Left forelimb (tissue), 1 donor: ENCODE results near the gene UHMK1.
"Not testable (repeated sequence)": the region's sequence is repeated elsewhere in the genome, so short reads cannot be mapped to it uniquely, and the experiment has no call there.

Source experiments
- DNase-seq: peaks from one replicate; pipeline ENCODE4 v3.0.0-alpha.2; 2018; ENCODE audit warnings: low spot score

The UHMK1 gene, protein sequence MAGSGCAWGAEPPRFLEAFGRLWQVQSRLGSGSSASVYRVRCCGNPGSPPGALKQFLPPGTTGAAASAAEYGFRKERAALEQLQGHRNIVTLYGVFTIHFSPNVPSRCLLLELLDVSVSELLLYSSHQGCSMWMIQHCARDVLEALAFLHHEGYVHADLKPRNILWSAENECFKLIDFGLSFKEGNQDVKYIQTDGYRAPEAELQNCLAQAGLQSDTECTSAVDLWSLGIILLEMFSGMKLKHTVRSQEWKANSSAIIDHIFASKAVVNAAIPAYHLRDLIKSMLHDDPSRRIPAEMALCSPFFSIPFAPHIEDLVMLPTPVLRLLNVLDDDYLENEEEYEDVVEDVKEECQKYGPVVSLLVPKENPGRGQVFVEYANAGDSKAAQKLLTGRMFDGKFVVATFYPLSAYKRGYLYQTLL

GRCh38 chr1:162497723-162498495 is at the start of gene UHMK1:
TSS of gene UHMK1 (plus strand) at chr1:162497818. CDS start at chr1:162498001, 183 bp downstream.
- DNase-seq = peak; percentile 89

GRCh38 chr1:162454361-162454760 is 43.3 kb upstream of the UHMK1 start:
- not testable (repeated sequence) for DNase-seq

- no peak for DNase-seq
Measured at GRCh38 chr1:162456323-162456722, 41.3 kb upstream of the UHMK1 start.

GRCh38 chr1:162458236-162458635 is 39.4 kb upstream of the UHMK1 start:
- DNase-seq = no peak

DNA sequence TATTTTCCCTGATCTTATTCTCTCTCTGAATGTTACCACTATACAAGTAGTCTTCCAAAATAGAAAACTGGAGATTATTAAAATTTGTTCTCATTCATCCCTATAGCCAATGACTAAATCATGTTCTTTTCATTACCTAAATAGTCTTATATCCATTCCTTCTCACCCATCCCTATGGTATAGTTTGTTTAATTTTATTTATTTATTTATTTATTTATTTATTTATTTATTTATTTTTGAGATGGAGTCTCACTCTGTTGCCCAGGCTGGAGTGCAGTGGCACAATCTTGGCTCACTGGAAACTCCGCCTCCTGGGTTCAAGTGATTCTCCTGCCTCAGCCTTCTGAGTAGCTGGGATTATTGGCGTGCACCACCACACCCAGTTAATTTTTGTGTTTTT is 35.2 kb upstream of the UHMK1 start:
- not testable (repeated sequence) for DNase-seq

GRCh38 chr1:162463021-162463420 is 34.6 kb upstream of the UHMK1 start:
- DNase-seq = no peak

DNA sequence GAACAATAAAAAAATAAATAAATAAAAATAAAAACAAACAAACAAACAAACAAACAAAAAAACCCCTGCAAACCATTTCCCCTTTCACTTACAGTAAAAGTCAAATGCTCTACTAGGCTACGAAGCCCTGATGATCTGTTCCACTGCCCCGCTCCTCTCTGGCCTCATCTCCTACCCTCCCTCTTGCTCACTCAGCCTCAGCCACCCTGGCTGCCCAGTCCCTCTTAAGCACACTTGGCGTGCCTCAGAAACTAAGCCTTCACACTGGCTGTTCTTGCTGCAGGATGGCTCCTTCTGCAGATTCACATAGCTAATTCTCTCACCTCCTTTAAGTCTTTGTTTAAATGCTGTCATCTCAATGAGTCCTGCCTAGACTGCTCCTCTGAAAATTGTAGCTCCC is 30.8 kb upstream of the UHMK1 start:
- DNase-seq = no peak

GRCh38 chr1:162470216-162470615 is 27.4 kb upstream of the UHMK1 start:
- no peak for DNase-seq

DNA sequence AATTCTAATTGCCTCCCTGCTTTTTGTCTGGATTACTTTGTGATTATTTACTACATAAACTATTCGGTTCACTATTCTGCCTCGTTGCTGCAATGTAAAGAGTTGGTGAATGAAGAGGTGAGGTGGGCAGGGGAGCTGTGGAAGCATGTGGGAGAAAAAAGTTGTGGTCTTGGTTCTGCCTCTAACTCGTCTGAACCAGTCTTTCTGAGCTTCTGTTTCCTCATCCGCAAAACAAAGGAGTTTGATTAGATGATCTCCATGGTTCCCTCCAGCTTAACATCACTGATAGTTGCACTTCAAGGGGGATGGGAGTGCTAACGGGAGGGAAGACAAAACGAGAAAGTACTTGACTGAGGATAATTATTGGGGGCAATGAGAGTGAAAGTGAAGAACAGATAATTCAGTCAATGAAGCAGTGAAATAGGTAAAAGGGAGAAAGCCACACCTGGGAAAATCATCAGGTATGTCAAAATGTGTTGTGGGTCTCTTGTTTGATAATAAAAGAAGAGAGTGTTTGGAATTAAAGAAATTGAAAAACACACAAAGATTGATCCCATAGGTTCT is 26.2 kb upstream of the UHMK1 start:
- DNase-seq = no peak

- no peak for DNase-seq
Measured at GRCh38 chr1:162475089-162475488, 22.5 kb upstream of the UHMK1 start.

DNA sequence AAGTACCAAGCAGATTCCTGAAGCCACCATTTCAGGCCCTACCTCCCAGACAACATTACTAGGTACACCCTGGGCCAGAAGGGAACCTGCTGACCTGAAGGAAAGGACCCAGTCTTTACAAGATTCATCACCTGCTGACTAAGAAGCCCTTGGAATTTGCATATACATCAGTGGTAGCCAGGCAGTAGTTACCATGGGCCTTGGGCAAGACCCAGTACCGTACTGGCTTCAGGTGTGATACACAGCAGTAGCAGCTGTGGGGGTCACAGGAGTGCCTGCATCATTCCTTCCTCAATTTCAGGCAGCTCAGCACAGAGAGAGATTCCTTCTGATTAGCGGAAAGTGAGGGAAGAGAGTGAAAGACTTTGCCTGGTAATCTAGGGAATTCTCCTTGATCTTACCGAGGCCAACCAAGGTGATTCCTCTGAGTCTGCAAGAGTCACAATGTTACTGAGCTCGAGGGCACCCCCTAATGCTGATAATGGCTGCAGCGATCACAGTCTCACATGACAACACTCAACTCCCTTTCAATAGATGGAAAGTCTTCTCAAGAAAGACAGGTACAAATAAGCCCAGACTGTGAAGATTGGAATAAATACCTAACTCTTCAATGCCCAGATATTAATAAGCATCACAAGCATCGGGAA is 22.0 kb upstream of the UHMK1 start:
- no peak for DNase-seq

- DNase-seq = no peak
Measured at GRCh38 chr1:162476620-162477019, 21.0 kb upstream of the UHMK1 start.

DNA sequence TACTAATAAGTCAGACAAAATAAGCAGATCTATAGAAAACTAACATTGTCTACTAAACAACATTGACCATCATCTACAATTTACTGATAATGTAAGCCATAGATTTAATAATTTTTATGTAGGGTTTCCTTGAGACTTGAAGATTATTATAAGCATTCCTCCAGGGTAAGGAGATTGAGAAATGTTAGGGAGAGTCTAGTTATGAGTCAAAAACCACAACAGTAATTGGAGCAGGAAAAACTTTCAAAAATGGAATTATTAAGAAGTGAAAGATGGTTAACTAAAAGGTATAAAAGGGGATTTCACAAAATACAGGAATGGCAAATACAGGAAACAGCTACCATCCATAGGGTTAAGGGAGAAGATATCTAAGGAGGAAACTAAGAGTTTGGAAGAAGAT is 12.4 kb upstream of the UHMK1 start:
- DNase-seq = no peak

DNA sequence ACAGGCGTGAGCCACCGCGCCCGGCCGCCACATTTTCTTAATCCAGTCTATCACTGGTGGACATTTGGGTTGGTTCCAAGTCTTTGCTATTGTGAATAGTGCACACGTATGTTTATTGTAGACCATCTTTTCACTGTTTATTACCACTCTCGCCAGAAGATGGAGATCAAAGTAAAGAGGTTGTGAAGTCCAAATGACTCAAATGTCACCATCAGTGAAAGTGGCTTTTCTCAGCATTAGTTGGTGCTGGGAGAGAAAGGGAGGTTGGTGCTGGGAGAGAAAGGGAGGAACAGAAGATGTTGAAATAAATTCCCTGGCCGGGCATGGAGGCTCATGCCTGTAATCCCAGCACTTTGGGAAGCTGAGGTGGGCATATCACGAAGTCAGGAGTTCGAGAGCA is 10.4 kb upstream of the UHMK1 start:
- DNase-seq = no peak

GRCh38 chr1:162488219-162488618 is 9.4 kb upstream of the UHMK1 start:
- no peak for DNase-seq

DNA sequence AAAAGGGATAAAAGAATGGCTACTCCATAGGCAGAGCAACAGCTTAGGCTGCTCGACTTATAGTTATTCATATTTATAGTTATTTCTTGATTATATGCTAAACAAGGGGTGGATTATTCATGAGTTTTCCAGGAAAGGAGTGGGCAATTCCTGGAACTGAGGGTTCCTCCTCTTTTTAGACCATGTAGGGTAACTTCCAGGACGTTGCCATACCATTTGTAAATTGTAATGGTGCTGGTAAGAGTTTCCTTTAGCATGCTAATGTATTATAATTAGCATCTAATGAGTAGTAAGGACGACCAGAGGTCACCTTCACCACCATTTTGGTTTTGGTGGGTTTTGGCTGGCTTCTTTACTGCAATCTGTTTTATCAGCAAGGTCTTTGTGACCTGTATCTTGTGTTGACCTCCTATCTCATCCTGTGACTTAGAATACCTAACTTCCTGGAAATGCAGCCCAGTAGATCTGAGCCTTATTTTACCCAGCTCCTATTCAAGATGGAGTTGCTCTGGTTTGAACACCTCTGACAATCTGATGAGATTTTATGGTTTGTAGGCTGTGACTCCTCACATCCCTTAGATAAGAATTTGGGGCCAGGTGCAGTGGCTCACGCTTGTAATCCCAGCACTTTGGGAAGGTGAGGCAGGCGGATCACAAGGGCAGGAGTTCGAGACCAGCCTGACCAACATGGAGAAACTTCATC is 1.9 kb upstream of the UHMK1 start:
- DNase-seq = not testable (repeated sequence)

DNA sequence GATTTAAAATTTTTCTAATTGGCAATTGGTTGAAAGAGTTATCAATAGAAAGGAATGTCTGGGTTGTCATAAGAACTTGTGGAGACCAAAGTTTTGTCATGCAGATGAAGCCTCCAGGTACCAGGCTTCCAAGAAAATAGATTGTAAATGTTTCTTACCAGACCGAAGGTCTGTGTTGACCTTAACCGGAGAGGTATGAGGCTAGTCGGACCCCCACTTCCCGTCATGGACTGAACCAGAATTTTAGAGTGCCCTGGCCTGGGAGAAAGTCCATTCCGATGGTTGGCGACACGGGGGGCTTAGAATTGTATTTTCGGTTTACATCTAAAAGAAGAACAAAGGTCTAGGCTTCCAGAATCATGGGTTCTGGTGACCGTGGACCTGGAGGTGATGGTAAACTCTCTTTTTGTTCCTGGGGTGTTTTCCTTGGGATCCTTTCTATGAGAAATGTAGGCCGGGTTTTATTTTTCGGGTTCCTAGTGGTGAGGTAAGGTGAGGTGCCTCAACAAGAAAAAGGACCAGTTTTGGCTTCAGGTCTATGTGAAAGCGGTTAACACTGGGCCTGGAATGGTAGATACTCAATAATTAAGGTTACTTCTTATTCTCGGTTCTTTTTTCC is 405 bp upstream of the UHMK1 start:
- no peak for DNase-seq

- no peak for DNase-seq
Measured at GRCh38 chr1:162498496-162498810, 835 bp downstream of the UHMK1 start.

DNA sequence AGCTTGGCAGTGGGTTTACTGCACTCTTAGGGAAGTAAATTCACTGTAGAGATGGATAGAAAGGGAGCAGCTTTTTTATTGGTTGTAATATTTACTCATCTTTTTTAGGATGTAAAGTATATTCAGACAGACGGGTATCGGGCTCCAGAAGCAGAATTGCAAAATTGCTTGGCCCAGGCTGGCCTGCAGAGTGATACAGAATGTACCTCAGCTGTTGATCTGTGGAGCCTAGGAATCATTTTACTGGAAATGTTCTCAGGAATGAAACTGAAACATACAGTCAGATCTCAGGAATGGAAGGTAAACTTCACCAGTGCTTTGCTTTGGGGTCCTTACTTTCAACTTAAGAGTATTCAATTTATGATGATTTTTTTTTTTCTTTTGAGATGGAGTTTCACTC is 3.2 kb downstream of the UHMK1 start:
- no peak for DNase-seq

DNA sequence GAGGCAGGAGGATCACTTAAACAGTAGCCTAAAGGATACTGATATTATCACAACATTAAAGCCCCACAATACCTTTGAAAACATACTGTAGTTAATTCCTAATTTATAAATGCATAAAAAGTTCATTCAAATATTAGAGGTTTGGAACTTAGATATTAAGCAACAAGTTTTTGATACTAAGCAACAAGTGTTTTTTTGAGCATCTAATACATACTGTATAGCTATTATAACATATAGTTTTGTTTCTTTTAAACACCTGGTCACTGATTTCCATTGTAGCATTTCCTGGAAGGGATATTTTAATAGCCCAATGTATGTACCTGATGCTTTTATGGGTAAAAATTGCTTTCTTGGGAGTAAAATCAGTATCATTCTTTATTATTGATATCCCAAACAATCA is 4.5 kb downstream of the UHMK1 start:
- DNase-seq = no peak

DNA sequence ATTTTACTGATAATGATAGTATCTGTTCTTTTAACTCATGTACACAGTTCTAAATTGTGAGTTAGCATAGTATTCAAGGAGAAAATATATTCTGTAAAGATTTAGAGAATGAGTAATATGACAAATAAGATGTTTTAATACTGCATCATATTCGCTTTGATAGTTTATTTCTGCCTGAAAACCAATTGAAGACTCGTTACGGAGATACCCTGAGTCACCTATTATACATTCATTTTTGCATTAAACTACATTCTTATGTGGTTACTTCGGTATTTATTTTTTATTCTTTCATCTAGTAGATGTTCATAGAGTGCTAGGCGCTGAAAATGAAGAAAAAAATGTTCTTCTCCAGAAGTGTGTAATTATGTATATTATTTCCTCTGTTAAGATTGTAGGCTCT is 5.3 kb downstream of the UHMK1 start:
- no peak for DNase-seq

DNA sequence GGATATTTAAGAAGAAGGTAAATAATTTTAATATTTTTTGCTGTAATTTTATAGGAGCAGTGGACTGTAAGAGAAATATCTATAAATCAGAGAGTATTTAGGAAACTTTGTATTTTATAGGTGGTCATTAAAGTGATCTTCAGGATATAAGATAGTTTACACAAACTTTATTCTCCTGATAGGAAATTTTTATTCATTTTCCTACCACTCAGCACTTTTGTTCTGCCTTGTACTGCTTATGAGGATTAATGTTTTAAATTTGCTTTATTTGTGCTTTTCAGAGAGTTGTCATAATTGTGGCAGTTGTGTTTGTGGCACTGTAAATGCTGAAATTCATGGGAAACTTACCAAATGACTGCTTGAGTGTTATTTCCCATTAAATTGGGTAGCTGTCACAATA is 29.7 kb downstream of the UHMK1 start:
- no peak for DNase-seq
